ENCODE results near the gene UBE2R2.

DNA sequence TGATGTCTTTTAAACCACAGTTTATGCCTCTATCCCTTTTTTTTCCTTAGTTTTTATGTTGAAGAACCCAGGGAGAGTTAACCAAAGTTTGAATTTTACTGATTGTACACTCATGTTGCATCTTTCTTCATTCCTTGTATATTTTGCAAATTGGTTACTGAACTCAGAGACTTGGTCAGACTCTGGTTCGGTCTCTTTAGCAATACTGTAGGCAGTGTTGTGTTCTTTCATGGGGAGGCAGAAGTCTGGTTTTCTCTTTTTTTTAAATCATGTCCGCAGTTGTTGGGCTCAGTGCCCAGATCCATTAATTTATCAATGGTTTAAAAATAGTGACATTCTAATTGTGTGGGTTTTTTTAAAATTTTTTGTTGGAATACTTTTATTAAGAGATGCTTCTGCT, 23.4 kb downstream of the UBE2R2 start:
- TF ChIP-seq CTCF (IDR thresholded peaks at IDR 0.05; ENCODE audit: poor library complexity) (no peak), EZH2 (IDR thresholded peaks at IDR 0.05; ENCODE audit: borderline replicate concordance) (no peak)

Measured in hepatocyte (in vitro differentiated cells).